ENCODE measurements around the gene RABGGTB. TPM values are rescaled to one million over a fixed set of nuclear protein-coding genes. Genes with fewer than 3 reads are reported as not detected.
A peak's percentile ranks its signal among the peaks of the same experiment; 100 is the strongest.
"Not testable (repeated sequence)": the region's sequence is repeated elsewhere in the genome, so short reads cannot be mapped to it uniquely, and the experiment has no call there.

Gene RABGGTB
- total RNA-seq: 10 to 100 TPM; 46.8 to 71.8 TPM
- long read RNA-seq, transcript RABGGTB-201 (9 exons, 1,496 nt): major isoform, 51 of 91 reads
- long read RNA-seq, partial matches to known transcripts: 12 of 91 reads
- long read RNA-seq, other reads (novel, unspliced or antisense): 28 of 91 reads

- ATAC-seq: peak; percentile 98 to 99
- intact Hi-C loops (cut with DNase I): loop anchor here in 1 of 2 donors (5.0 kb wide), 1 partner anchor 64 kb away; the partner anchor contains the start of gene ACADM
- peak; percentile 95 for DNase-seq
Measured at GRCh38 chr1:75785983-75786853, at the start of gene RABGGTB. Gene RABGGTB, plus strand, starts transcription at chr1:75786256. Its CDS starts 16 bp downstream, at chr1:75786272.

- intact Hi-C loops (cut with DNase I): no loop called here
Measured at GRCh38 chr1:75742047-75742625, 43.9 kb upstream of the RABGGTB start.

GRCh38 chr1:75745276-75745675 lies 40.8 kb upstream of the RABGGTB start:
- no peak for ATAC-seq
- intact Hi-C loops (cut with DNase I): no loop called here
- DNase-seq: no peak

More at GRCh38 chr1:75742047-75742625, 43.9 kb upstream of the RABGGTB start:
- ATAC-seq (no peak), DNase-seq (no peak)

DNA sequence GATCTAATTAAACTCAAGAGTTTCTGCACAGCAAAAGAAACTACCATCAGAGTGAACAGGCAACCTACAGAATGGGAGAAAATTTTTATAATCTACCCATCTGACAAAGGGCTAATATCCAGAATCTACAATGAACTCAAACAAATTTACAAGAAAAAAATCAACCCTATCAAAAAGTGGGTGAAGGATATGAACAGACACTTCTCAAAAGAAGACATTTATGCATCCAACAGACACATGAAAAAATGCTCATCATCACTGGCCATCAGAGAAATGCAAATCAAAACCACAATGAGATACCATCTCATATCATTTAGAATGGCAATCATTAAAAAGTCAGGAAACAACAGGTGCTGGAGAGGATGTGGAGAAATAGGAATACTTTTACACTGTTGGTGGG lies 28.8 kb upstream of the RABGGTB start:
- DNase-seq; intact Hi-C loops (cut with DNase I); ATAC-seq: not testable (repeated sequence)

- intact Hi-C loops (cut with DNase I); ATAC-seq; DNase-seq: not testable (repeated sequence)
Measured at GRCh38 chr1:75758543-75758942, 27.5 kb upstream of the RABGGTB start.

DNA sequence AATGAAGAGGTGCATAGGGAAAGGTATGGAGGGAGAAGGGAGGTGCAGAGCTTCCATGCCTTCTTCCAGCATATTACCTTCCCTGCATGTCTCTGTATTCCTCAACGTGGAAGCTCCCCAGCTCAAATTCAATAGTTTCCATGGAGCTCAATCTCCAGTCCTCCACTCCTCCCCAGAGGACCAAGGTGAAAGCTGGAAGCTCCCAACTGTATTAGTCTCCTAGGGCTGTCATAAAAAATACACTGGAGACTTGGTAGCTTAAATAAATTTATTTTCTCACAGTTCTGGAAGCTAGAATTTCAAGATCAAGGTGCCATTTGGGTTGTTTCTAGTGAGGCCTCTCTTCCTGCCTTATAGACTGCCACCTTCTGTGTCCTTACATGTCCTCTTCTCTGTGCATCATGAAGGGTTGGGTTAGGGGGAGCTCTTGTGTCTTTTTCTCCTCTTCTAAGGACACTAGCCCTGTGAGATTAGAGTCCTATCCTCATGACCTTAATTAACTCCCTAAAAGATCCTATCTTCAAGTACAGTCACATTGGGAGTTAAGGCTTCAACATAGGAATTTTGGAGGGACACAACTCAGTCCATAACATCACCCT lies 21.9 kb upstream of the RABGGTB start:
- intact Hi-C loops (cut with DNase I): no loop called here
- no peak for DNase-seq
- ATAC-seq: peak in 1 of 2 donors; percentile 22

DNA sequence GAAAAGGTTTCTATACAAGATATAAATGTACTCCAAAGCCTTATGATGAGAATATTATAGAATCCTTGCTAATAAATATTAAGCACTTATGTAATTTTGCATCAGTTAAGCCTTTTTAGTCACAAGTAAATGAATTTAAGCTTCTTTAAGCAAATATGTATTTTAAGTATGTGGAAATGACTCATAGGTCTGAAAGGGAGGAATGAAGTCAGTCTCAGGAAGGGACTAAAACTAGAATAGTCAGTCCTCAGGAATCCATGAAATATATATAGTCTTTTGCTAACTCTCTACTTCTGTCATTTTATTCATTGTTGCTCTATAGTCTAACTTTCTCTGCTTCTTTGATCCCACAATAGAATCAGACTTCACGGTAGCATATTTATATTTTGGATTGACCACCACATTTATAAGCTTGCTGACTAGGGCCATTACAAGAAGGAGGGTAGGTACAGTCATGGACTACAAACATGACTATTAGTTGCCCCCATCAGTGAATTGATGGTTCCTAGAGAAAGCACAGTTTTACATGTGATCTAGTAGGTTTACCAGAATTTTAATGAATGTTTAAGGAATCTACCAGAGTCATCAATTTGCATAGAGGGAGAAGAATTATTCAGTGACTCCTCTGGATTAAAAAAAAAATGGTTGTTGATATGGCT lies 20.2 kb upstream of the RABGGTB start:
- intact Hi-C loops (cut with DNase I): no loop called here
- ATAC-seq: peak in 1 of 2 donors; percentile 56
- DNase-seq: no peak

- no peak for DNase-seq
- intact Hi-C loops (cut with DNase I): no loop called here
- ATAC-seq: no peak
Measured at GRCh38 chr1:75768016-75768415, 18.0 kb upstream of the RABGGTB start.

GRCh38 chr1:75770761-75771160 lies 15.3 kb upstream of the RABGGTB start:
- ATAC-seq (no peak), DNase-seq (no peak)
- intact Hi-C loops (cut with DNase I): no loop called here

DNA sequence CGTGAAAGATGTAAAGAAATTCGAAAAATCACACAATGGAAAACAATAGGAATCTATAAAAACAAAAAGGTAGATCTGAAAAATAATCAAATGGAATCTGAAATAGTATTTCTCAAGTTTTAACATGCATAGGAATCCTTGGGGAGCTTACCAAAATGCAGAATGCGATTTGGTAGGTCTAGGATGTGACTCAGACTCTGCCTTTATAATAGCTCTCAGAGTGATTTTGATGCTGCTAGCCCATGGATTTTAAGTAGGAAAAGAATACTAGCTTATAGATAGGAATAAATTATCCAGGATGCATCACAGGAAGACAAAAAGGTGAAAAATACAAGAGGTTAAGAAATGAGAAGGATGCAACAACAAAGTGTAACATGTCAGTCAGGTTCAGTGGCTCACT lies 14.1 kb upstream of the RABGGTB start:
- no peak for DNase-seq
- ATAC-seq: no peak
- intact Hi-C loops (cut with DNase I): no loop called here

DNA sequence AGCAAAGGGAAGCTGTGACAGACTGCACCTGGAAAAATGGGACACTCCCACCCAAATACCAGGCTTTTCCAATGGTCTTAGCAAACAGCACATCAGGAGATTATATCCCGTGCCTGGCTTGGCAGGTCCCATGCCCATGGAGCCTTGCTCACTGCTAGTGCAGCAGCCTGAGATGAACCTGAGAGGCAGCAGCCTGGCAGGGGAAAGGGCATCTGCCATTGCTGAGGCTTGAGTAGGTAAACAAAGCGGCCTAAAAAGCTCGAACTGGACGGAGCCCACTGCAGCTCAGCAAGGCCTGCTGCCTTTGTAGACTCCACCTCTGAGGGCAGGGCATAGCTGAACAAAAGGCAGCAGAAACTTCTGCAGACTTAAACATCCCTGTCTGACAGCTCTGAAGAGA lies 8.2 kb upstream of the RABGGTB start:
- ATAC-seq; intact Hi-C loops (cut with DNase I); DNase-seq: not testable (repeated sequence)

DNA sequence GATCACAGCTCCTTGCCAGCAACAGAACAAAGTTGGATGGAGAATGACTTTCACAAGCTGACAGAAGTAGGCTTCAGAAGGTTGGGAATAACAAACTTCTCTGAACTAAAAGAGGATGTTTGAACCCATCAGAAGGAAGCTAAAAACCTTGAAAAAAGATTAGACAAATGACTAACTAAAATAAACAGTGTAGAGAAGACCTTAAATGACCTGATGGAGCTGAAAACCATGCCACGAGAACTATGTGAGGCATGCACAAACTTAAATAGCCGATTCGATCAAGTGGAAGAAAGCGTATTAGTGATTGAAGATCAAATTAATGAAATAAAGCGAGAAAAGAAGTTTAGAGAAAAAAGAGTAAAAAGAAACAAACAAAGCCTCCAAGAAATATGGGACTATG lies 7.4 kb upstream of the RABGGTB start:
- ATAC-seq; intact Hi-C loops (cut with DNase I); DNase-seq: not testable (repeated sequence)

DNA sequence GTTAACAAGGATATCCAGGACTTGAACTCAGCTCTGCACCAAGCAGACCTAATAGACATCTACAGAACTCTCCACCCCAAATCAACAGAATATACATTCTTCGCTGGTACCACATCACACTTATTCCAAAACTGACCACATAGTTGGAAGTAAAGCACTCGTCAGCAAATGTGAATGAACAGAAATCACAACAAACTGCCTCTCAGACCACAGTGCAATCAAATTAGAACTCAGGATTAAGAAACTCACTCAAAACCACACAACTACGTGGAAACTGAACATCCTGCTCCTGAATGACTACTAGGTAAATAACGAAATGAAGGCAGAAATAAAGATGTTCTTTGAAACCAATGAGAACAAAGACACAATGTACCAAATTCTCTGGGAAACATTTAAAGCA lies 5.9 kb upstream of the RABGGTB start:
- intact Hi-C loops (cut with DNase I); DNase-seq; ATAC-seq: not testable (repeated sequence)

- ATAC-seq; DNase-seq; intact Hi-C loops (cut with DNase I): not testable (repeated sequence)
Measured at GRCh38 chr1:75783920-75784319, 2.1 kb upstream of the RABGGTB start.

DNA sequence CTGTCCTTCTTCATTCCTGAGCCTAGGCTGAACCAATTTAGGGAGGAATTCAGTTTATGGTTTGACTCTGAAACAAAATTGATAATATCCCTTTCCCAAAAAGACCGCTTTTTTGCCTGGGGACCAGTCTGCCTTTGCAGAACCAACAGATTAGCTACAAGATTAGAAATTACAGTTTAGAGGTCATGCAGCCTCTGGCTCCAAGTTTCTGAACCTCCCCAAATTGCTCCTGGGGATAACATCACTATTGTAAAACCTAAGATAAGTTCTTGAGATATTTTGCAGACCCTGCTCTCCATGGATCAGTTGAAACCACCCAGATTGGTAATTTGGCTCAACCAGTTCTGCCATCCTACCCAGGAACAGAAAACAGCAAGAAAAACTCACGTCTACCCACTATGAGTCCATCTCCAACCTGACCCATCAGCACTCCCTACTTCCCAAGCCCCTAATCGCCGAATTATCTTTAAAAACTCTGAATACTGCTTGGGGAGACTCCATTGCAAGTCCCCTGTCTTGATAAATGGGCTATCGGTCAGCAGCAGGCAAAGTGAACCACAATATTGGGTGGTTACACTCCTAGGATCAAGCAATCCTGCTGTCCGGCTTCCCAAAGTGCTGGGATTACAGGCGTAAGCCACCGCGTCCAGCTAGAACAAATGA lies 605 bp upstream of the RABGGTB start:
- no peak for DNase-seq
- intact Hi-C loops (cut with DNase I): loop anchor here in 1 of 2 donors (5.0 kb wide), 1 partner anchor 63 kb away; the partner anchor contains the start of gene ACADM
- ATAC-seq: peak; percentile 50 to 58

- ATAC-seq (no peak), DNase-seq (no peak)
- intact Hi-C loops (cut with DNase I): loop anchor here in 1 of 2 donors (5.0 kb wide), 1 partner anchor 65 kb away; the partner anchor contains the start of gene ACADM
Measured at GRCh38 chr1:75786901-75787493, 941 bp downstream of the RABGGTB start.

GRCh38 chr1:75787524-75787923 lies 1.5 kb downstream of the RABGGTB start:
- DNase-seq (no peak), ATAC-seq (no peak)
- intact Hi-C loops (cut with DNase I): loop anchor here in 1 of 2 donors (5.0 kb wide), 1 partner anchor 65 kb away; the partner anchor contains the start of gene ACADM

DNA sequence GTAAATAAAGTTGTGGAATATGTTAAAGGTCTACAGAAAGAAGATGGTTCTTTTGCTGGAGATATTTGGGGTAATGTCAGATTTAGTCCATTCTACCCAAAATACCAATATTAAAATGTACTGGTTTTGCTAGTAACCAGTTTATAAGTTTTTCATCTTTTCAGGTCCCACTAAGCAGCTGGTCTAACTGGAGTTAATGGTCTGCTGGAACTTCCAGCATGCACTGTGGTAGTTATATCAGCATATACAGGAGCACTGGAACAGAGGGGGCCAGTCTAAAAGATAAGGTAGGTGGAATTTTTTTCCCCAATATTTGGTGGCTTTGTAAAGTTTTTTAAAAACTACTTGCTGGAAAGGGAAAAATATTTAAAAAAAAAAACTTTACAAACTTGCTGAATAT lies 3.9 kb downstream of the RABGGTB start:
- no peak for DNase-seq
- intact Hi-C loops (cut with DNase I): loop anchor here in 1 of 2 donors (5.0 kb wide), 1 partner anchor 68 kb away; the partner anchor contains the start of gene ACADM
- ATAC-seq: no peak

Measured in left cardiac atrium (tissue), 4 donors.